Ammon's horn (tissue), 1 donor: Measurements from ENCODE around the gene TMEM263.
"Not testable (repeated sequence)": the region's sequence is repeated elsewhere in the genome, so short reads cannot be mapped to it uniquely, and the experiment has no call there.

Experiments
- DNase-seq: peaks from one replicate; pipeline ENCODE4 v3.0.0-alpha.2; 2016; ENCODE audit warnings: low spot score

The TMEM263 gene

GRCh38 chr12:106986625-106987389 is 31.1 kb downstream of the TMEM263 start, which contains the start of gene MTERF2:
TSS of gene MTERF2 (minus strand) at chr12:106987146. CDS start at chr12:106978714, 8,432 bp downstream.
- DNase-seq: peak; percentile 98

DNA sequence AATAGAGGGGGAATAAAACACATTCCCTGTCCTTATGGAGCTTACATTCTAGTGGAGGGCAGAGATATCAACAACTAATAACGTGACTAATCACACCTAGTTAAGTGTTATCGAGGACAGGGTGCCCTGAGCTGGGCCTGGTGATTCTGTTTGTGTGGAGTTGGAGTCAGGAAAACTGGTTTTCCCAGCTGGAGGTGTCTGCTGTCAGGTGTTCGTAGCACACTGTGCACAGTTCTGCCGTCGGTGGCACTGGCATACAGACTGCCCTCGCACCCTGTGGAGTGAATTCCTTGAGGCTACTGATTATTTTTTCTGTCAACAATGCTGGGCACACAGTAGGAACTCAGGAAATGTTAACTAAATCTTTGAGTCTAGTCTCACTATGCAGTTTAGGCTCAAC is 32.1 kb downstream of the TMEM263 start:
- DNase-seq: no peak

DNA sequence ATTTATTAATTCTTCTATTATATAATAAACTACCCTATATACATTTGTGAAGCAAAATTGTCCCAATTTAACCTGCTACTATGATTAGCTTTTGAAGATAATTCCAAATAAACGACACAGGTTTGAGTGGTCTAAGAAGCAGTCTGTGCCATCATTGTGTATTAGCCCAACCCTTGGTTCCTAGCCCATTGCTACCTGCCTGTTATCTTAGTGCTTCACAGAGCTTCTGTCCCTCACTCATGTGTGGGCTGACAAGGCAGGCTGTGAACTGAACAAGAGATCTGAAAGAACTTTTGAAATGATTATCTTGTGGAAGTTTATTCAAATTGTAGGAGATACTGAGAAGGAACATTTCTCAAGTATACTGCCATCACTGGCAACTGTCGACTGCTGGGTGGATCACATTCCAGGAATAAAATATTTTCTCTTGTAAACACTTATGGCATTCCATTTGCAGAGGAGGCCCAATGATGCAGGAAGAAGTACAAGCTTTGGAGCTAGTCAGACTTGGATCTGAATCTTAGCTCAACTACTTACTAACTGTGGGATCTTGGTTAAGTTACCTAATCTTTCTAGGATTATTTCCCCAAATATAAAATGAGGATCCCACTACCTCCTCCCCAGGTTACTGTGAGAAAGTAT is 39.0 kb downstream of the TMEM263 start:
- DNase-seq: no peak

- not testable (repeated sequence) for DNase-seq
Measured at GRCh38 chr12:106996102-106996501, 40.4 kb downstream of the TMEM263 start.

GRCh38 chr12:106997916-106998315 is 42.2 kb downstream of the TMEM263 start:
- no peak for DNase-seq

- no peak for DNase-seq
Measured at GRCh38 chr12:106999446-106999845, 43.7 kb downstream of the TMEM263 start.

DNA sequence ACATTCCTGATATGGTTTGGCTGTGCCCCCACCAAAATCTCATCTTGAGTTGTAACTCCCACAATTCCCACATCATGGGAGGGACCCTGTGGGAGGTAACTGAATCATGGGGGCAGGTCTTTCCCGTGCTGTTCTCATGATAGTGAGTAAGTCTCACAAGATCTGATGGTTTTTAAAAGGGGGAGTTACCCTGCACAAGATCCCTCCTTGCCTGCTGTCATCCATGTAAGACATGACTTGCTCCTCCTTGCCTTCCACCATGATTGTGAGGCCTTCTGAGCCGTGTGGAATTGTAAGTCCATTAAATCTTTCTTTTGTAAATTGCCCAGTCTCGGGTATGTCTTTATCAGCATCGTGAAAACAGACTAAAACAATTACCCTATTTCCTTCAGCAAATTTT is 47.0 kb downstream of the TMEM263 start:
- not testable (repeated sequence) for DNase-seq

GRCh38 chr12:107007411-107007810 is 51.7 kb downstream of the TMEM263 start:
- DNase-seq: no peak

GRCh38 chr12:107011519-107011918 is 55.8 kb downstream of the TMEM263 start:
- no peak for DNase-seq

GRCh38 chr12:107012736-107013425 is 57.2 kb downstream of the TMEM263 start:
- no peak for DNase-seq

GRCh38 chr12:107014055-107014454 is 58.3 kb downstream of the TMEM263 start:
- DNase-seq: no peak

DNA sequence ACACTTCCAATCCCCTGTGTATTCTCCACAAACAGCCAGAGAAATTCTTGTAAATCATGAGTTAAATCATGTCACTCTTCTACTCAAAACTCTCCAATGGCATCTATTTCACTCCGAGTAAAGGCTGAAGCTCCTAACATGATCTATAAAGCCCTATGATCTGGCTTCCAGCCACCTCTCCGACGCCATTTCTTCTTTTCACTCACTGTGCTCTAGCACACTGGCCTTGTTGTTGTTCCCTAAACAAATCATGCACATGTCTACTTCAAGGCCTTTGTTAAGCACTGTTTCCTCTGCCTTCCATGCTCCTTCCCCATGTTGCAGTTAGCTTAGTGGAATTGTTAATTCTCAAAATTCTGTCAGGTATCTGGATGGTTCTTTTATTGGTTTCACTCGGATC is 61.3 kb downstream of the TMEM263 start:
- no peak for DNase-seq

GRCh38 chr12:107019546-107019945 is 63.8 kb downstream of the TMEM263 start:
- no peak for DNase-seq
